HCT116 (cell line): ENCODE results near the gene APPL1. TPM values are rescaled to one million over a fixed set of nuclear protein-coding genes. Genes with fewer than 3 reads are reported as not detected.

ENCODE experiments used
- ATAC-seq: fragments of 200-7000 bp; cut with Tn5 transposase; 2 replicates; pipeline ENCODE4 v1.9.1; 2020; ENCODE audit warnings: mild to moderate bottlenecking, moderate library complexity
- BruUV-seq: library from RNA; stranded (reverse); fragments of 400-500 nt; replicated peaks from 2 replicates; lab custom pipeline; 2021; lab: Mats Ljungman, UMichigan
- CTCF ChIA-PET: fragments of 300-600 bp; sonication (Branson Sonifier 250); formaldehyde crosslinking; loops from one replicate; lab custom pipeline; 2021; ENCODE audit warnings: antibody characterized with exemption; lab: Charles Lee
- POLR2A ChIA-PET: fragments of 300-600, 350-600 bp; sonication (Branson Sonifier 250); formaldehyde crosslinking; loops from one replicate; lab custom pipeline; 2021; ENCODE audit warnings: antibody characterized with exemption; lab: Charles Lee
- RAD21 ChIA-PET, 2 experiments: fragments of 300-600 bp; sonication (Branson Sonifier 250); formaldehyde crosslinking; loops; one replicate each; lab custom pipeline; 2023; ENCODE audit warnings: low total read pairs in 2 of 2; ENCODE audit not compliant: uncharacterized antibody in 2 of 2, unreplicated experiment in 2 of 2, low non-redundant PET in 1 of 2; lab: Charles Lee
- DNase-seq: peaks from one replicate; pipeline ENCODE4 v3.0.0-alpha.2; 2010; ENCODE audit warnings: low read depth, low spot score
- H2AFZ ChIP-seq: fragments of 200-600 bp; shearing (Covaris generic), sonication (generic); 2 replicates; pipeline ENCODE4 v1.6.1; 2017; ENCODE audit warnings: low read depth, mixed run types, mixed read lengths, antibody characterized with exemption, low read length; ENCODE audit not compliant: poor library complexity, severe bottlenecking
- H3K27ac ChIP-seq: 2 replicates; pipeline ENCODE4 v1.5.1; 2012; ENCODE audit warnings: low read depth, low read length
- H3K27me3 ChIP-seq: fragments of 200-600 bp; sonication (generic); 2 replicates; pipeline ENCODE4 v1.6.1; 2016; ENCODE audit warnings: mixed run types, low read length, mixed read lengths; ENCODE audit not compliant: insufficient read depth
- H3K36me3 ChIP-seq, 2 experiments: fragments of 200-500 bp in 1 of 2; fragments of 200-600 bp in 1 of 2; sonication (Bioruptor generic) in 1 of 2; sonication (generic) in 1 of 2; 2 replicates each; pipeline versions ENCODE4 v1.5.1 to v1.6.1; 2014 to 2016; ENCODE audit warnings: low read length in 2 of 2, inconsistent platforms in 1 of 2, mixed read lengths in 1 of 2, mixed run types in 1 of 2; ENCODE audit not compliant: insufficient read depth in 2 of 2, control insufficient read depth in 1 of 2
- H3K4me1 ChIP-seq, 2 experiments: fragments of 200-600 bp in 1 of 2; sonication (generic) in 1 of 2; 2 replicates each; pipeline versions ENCODE4 v1.5.1 to v1.6.1; 2012 to 2017; ENCODE audit warnings: low read length in 2 of 2, inconsistent platforms in 1 of 2, mild to moderate bottlenecking in 1 of 2, mixed read lengths in 1 of 2, mixed run types in 1 of 2, moderate library complexity in 1 of 2; ENCODE audit not compliant: insufficient read depth in 2 of 2, control insufficient read depth in 1 of 2
- H3K4me2 ChIP-seq: fragments of 200-600 bp; sonication (generic); 2 replicates; pipeline ENCODE4 v1.6.1; 2017; ENCODE audit warnings: mixed run types, low read length, mixed read lengths
- H3K4me3 ChIP-seq, 2 experiments: fragments of 200-600 bp in 1 of 2; sonication (generic) in 1 of 2; replicated peaks in 1 of 2; 2 replicates each; pipeline ENCODE4 v1.5.1; 2011 to 2016; ENCODE audit warnings: low read length in 2 of 2, control low read depth in 1 of 2, low read depth in 1 of 2, mild to moderate bottlenecking in 1 of 2, mixed read lengths in 1 of 2, mixed run types in 1 of 2
- H3K79me2 ChIP-seq: fragments of 200-600 bp; sonication (generic); 2 replicates; pipeline ENCODE4 v1.6.1; 2017; ENCODE audit warnings: mild to moderate bottlenecking, mixed run types, low read length, moderate library complexity, mixed read lengths; ENCODE audit not compliant: insufficient read depth
- H3K9ac ChIP-seq: fragments of 200-600 bp; sonication (generic); 2 replicates; pipeline ENCODE4 v1.6.1; 2016; ENCODE audit warnings: low read length, mixed read lengths
- H3K9me2 ChIP-seq: fragments of 200-600 bp; sonication (generic), shearing (Covaris generic); 2 replicates; pipeline ENCODE4 v1.6.1; 2017; ENCODE audit warnings: mixed run types, mild to moderate bottlenecking, moderate library complexity; ENCODE audit not compliant: insufficient read depth
- H3K9me3 ChIP-seq, 2 experiments: fragments of 200-500 bp in 1 of 2; fragments of 200-600 bp in 1 of 2; sonication (Bioruptor generic) in 1 of 2; sonication (generic) in 1 of 2; 2 replicates each; pipeline ENCODE4 v1.6.1; 2014 to 2017; ENCODE audit warnings: low read length in 2 of 2, mixed read lengths in 2 of 2, inconsistent platforms in 1 of 2, low read depth in 1 of 2, mild to moderate bottlenecking in 1 of 2, mixed run types in 1 of 2, moderate library complexity in 1 of 2; ENCODE audit not compliant: control insufficient read depth in 1 of 2, insufficient read depth in 1 of 2
- H4K20me1 ChIP-seq: fragments of 200-600 bp; sonication (generic), shearing (Covaris generic); 2 replicates; pipeline ENCODE4 v1.6.1; 2017; ENCODE audit warnings: mixed run types, mild to moderate bottlenecking, moderate library complexity; ENCODE audit not compliant: insufficient read depth
- CBX3 ChIP-seq: IDR thresholded peaks from 2 replicates; pipeline ENCODE4 v1.6.1; 2012; ENCODE audit warnings: low read depth
- FOSL1 ChIP-seq: IDR thresholded peaks from 2 replicates; pipeline ENCODE4 v1.6.1; 2012; ENCODE audit warnings: low read depth
- MAX ChIP-seq: IDR thresholded peaks from 2 replicates; pipeline ENCODE4 v1.6.1; 2012
- POLR2AphosphoS5 ChIP-seq: IDR thresholded peaks from 2 replicates; pipeline ENCODE4 v1.6.1; 2011; ENCODE audit warnings: mild to moderate bottlenecking, low read depth, low read length, moderate library complexity
- SRF ChIP-seq: IDR thresholded peaks from 2 replicates; pipeline ENCODE4 v1.6.1; 2012; ENCODE audit warnings: low read depth
- TCF7L2 ChIP-seq: IDR thresholded peaks from 2 replicates; pipeline ENCODE4 v1.7.0; 2011; ENCODE audit warnings: borderline replicate concordance, inconsistent platforms; ENCODE audit not compliant: insufficient read depth, insufficient read length; ENCODE audit errors: extremely low read depth
- YY1 ChIP-seq: IDR thresholded peaks from 2 replicates; pipeline ENCODE4 v1.6.1; 2011; ENCODE audit warnings: low read length, low read depth, moderate library complexity, mild to moderate bottlenecking; ENCODE audit not compliant: insufficient replicate concordance; ENCODE audit errors: extremely low read depth
- ZBTB33 ChIP-seq: IDR thresholded peaks from 2 replicates; pipeline ENCODE4 v1.6.1; 2011; ENCODE audit warnings: mild to moderate bottlenecking, low read length, moderate library complexity; ENCODE audit not compliant: insufficient replicate concordance; ENCODE audit errors: extremely low read depth
- intact Hi-C: fragments of 100-400 bp; cut with micrococcal nuclease; formaldehyde crosslinking; loops from 2 replicates; pipeline ENCODE4 v1.10.0; 2022
- total RNA-seq: library from RNA; stranded (reverse); gene quantifications from one replicate; pipeline ENCODE4 v1.2.1, GENCODE V29; 2021; ENCODE audit not compliant: unreplicated experiment

The APPL1 gene
- total RNA-seq, 1 experiment from 2014 or later, result 30.8 TPM

GRCh38 chr3:57199895-57200297, 27.6 kb upstream of the APPL1 start, which contains the start of gene HESX1:
Gene HESX1 (minus strand): TSS chr3:57199978. CDS start chr3:57199918, 60 bp downstream.
- no peaks in the 10 kb centered on the region for H3K79me2 ChIP-seq
- H4K20me1 ChIP-seq, result no peaks in the 10 kb centered on the region
- no peaks in the 10 kb centered on the region for H3K4me1 ChIP-seq
- no peak within 1 kb of the TSS for H3K4me3 ChIP-seq
- no peak within 1 kb of the TSS for H3K27ac ChIP-seq
- RAD21 ChIA-PET, result no interaction called here
- H3K27me3 ChIP-seq, result no peaks in the 10 kb centered on the region
- H2AFZ ChIP-seq, result no peak within 1 kb of the TSS
- intact Hi-C loops, result no loop called here
- no peak for DNase-seq
- no peaks in the 10 kb centered on the region for H3K36me3 ChIP-seq
- H3K4me2 ChIP-seq, result no peak within 1 kb of the TSS
- no peak within 1 kb of the TSS for H3K9ac ChIP-seq
- no peak for ATAC-seq
- no peak for TF ChIP-seq MAX
- TF ChIP-seq POLR2AphosphoS5, result no peak
- no peak for TF ChIP-seq FOSL1
- no peak for TF ChIP-seq ZBTB33
- TF ChIP-seq CBX3, result no peak
- H3K9me3 ChIP-seq, result no peaks in the 10 kb centered on the region
- POLR2A ChIA-PET, result no interaction called here
- no TSS peak for BruUV-seq
- no peaks in the 10 kb centered on the region for H3K9me2 ChIP-seq
- CTCF ChIA-PET, result no interaction called here

- no TSS peak for BruUV-seq
- POLR2A ChIA-PET, result no interaction called here
- RAD21 ChIA-PET, result no interaction called here
- H3K4me1 ChIP-seq, result no peaks in the 10 kb centered on the region
- no peak overlapping the region for H3K4me2 ChIP-seq
- no peaks in the 10 kb centered on the region for H4K20me1 ChIP-seq
- CTCF ChIA-PET, result no interaction called here
- no peak for ATAC-seq
- H3K27me3 ChIP-seq, result no peaks in the 10 kb centered on the region
- intact Hi-C loops, result no loop called here
- no peak overlapping the region for H3K27ac ChIP-seq
- no peak overlapping the region for H2AFZ ChIP-seq
- H3K4me3 ChIP-seq, result no peak overlapping the region
- no peak for DNase-seq
- no peaks in the 10 kb centered on the region for H3K9me2 ChIP-seq
- no peak overlapping the region for H3K9ac ChIP-seq
- H3K9me3 ChIP-seq, result no peaks in the 10 kb centered on the region
- H3K79me2 ChIP-seq, result no peaks in the 10 kb centered on the region
- TF ChIP-seq TCF7L2 (no peak), YY1 (no peak), SRF (no peak)
- no peaks in the 10 kb centered on the region for H3K36me3 ChIP-seq
Observed at GRCh38 chr3:57206423-57206822, 21.1 kb upstream of the APPL1 start.
